ENCODE results near the gene ARVCF.
"Not testable (repeated sequence)": the region's sequence is repeated elsewhere in the genome, so short reads cannot be mapped to it uniquely, and the experiment has no call there.

Gene ARVCF

GRCh38 chr22:19959043-19959586 is 57.5 kb downstream of the ARVCF start:
- DNase-seq, result no peak

GRCh38 chr22:19958083-19959042 is 58.3 kb downstream of the ARVCF start:
- no peak for DNase-seq

GRCh38 chr22:19957445-19957844 is 59.2 kb downstream of the ARVCF start:
- DNase-seq, result no peak

- DNase-seq, result no peak
Observed at GRCh38 chr22:19955241-19956128, 61.1 kb downstream of the ARVCF start.

GRCh38 chr22:19951346-19951745 is 65.3 kb downstream of the ARVCF start:
- DNase-seq, result no peak

- DNase-seq, result no peak
Observed at GRCh38 chr22:19948057-19948760, 68.4 kb downstream of the ARVCF start.

GRCh38 chr22:19943082-19944026 is 73.3 kb downstream of the ARVCF start:
- DNase-seq, result no peak

GRCh38 chr22:19942157-19943081 is 74.2 kb downstream of the ARVCF start:
- no peak for DNase-seq

- DNase-seq, result no peak
Observed at GRCh38 chr22:19941365-19942082, 75.1 kb downstream of the ARVCF start, which contains the start of the genes COMT and TXNRD2. TSS of gene COMT (plus strand) at chr22:19941772. CDS start at chr22:19962527, 20,755 bp downstream. TSS of gene TXNRD2 (minus strand) at chr22:19941818. CDS start at chr22:19941803, 15 bp downstream.

- DNase-seq, result no peak
Observed at GRCh38 chr22:19940536-19941364, 75.9 kb downstream of the ARVCF start.

- no peak for DNase-seq
Observed at GRCh38 chr22:19937616-19938473, 78.8 kb downstream of the ARVCF start.

- DNase-seq, result no peak
Observed at GRCh38 chr22:19936513-19936912, 80.1 kb downstream of the ARVCF start.

- DNase-seq, result not testable (repeated sequence)
Observed at GRCh38 chr22:19935123-19935718, 81.4 kb downstream of the ARVCF start.

GRCh38 chr22:19933341-19934241 is 83.0 kb downstream of the ARVCF start:
- no peak for DNase-seq

- DNase-seq, result no peak
Observed at GRCh38 chr22:19932367-19933206, 84.0 kb downstream of the ARVCF start.

Measured in NCI-H2081 treated with DMSO at 0.1 percent for 48 hours (cell line).